Measurements from ENCODE around the gene LAMA2. TPM values are rescaled to one million over a fixed set of nuclear protein-coding genes. Genes with fewer than 3 reads are reported as not detected.

Gene LAMA2
- total and polyA plus RNA-seq, 2 of the 8 experiments (the other 6 are each of a cell fraction or from before 2014, with no cell fraction given) = 1.3 to 3.8 TPM

- H3K23me2 ChIP-seq (ENCODE audit: low read depth, low read length) = no peaks in the 10 kb centered on the region
- H4K91ac ChIP-seq (replicated peaks; ENCODE audit: insufficient read length, low read length) = no peak overlapping the region
- H2BK20ac ChIP-seq (ENCODE audit: low read length) = no peak overlapping the region
- H3K79me1 ChIP-seq (ENCODE audit: low read depth, low read length) = no peaks in the 10 kb centered on the region
- DNase-seq (ENCODE audit: low read depth in 1 of 2, low spot score in 2 of 2) (no peak), FAIRE-seq (no peak)
- no peak overlapping the region for H2AK5ac ChIP-seq (ENCODE audit: low read depth, low read length)
- H3K27ac ChIP-seq (ENCODE audit: low read depth, low read length) = no peak overlapping the region
- H3K79me2 ChIP-seq (ENCODE audit: control insufficient read depth in 1 of 2, insufficient read depth in 2 of 2, low read length in 2 of 2) = no peaks in the 10 kb centered on the region
- ChIA-PET POLR2A (ENCODE audit: partially characterized antibody) (no interaction called here), CTCF (ENCODE audit: partially characterized antibody) (interaction anchor here (0.7 to 1.3 kb wide), 4 partner anchors 9 to 69 kb away, joined by 3 read pairs; no protein-coding TSS in a partner anchor)
- H3K4me3 ChIP-seq (ENCODE audit: extremely low read depth in 1 of 4, insufficient read depth in 2 of 4, low read depth in 3 of 4, low read length in 4 of 4) = no peak overlapping the region
- H4K5ac ChIP-seq (ENCODE audit: insufficient read length, low read depth, low read length) = no peak overlapping the region
- H2BK12ac ChIP-seq (ENCODE audit: low read depth, low read length) = no peak overlapping the region
- H2AFZ ChIP-seq (ENCODE audit: low read length) = no peak overlapping the region
- H3K27me3 ChIP-seq (replicated peaks in 1 of 4; ENCODE audit: control insufficient read depth in 3 of 4, extremely low read depth in 1 of 4, insufficient read depth in 3 of 4, low read length in 3 of 4) = no peaks in the 10 kb centered on the region
- 100% methylated on average over 1 of the region's 1 CpG; no CpG with 5 or more reads in 1 of the 2 experiments for WGBS, 2 experiments (ENCODE audit: extremely low coverage in 1 of 2, insufficient coverage in 1 of 2, insufficient read length in 1 of 2, insufficient replicate concordance in 2 of 2, low coverage in 1 of 2, low lambda C conversion rate in 2 of 2, missing lambda C conversion rate in 1 of 2)
- H4K20me1 ChIP-seq (replicated peaks in 1 of 2; ENCODE audit: control insufficient read depth in 1 of 2, insufficient read depth in 2 of 2, low read length in 2 of 2) = no peaks in the 10 kb centered on the region
- H2BK15ac ChIP-seq (ENCODE audit: low read length) = no peak overlapping the region
- no peak overlapping the region for H3K56ac ChIP-seq (replicated peaks; ENCODE audit: insufficient read length, low read depth, low read length)
- no peak overlapping the region for H3K14ac ChIP-seq (ENCODE audit: insufficient read length)
- no peak overlapping the region for H3K4me2 ChIP-seq (ENCODE audit: insufficient read depth in 1 of 2, low read depth in 2 of 2, low read length in 2 of 2)
- H3K36me3 ChIP-seq (ENCODE audit: control insufficient read depth in 2 of 4, insufficient read depth in 4 of 4, low read length in 3 of 4) = no peaks in the 10 kb centered on the region
- no peaks in the 10 kb centered on the region for H3K4me1 ChIP-seq (replicated peaks in 1 of 4; ENCODE audit: control insufficient read depth in 3 of 4, insufficient read depth in 4 of 4, low read length in 3 of 4)
- TF ChIP-seq TCF12 (IDR thresholded peaks at IDR 0.05; ENCODE audit: low read depth, low read length) (no peak), EP300 (IDR thresholded peaks at IDR 0.05; ENCODE audit: borderline replicate concordance in 1 of 2, low read depth in 2 of 2, low read length in 2 of 2) (no peak)
- TF ChIP-seq, protein P1, sequence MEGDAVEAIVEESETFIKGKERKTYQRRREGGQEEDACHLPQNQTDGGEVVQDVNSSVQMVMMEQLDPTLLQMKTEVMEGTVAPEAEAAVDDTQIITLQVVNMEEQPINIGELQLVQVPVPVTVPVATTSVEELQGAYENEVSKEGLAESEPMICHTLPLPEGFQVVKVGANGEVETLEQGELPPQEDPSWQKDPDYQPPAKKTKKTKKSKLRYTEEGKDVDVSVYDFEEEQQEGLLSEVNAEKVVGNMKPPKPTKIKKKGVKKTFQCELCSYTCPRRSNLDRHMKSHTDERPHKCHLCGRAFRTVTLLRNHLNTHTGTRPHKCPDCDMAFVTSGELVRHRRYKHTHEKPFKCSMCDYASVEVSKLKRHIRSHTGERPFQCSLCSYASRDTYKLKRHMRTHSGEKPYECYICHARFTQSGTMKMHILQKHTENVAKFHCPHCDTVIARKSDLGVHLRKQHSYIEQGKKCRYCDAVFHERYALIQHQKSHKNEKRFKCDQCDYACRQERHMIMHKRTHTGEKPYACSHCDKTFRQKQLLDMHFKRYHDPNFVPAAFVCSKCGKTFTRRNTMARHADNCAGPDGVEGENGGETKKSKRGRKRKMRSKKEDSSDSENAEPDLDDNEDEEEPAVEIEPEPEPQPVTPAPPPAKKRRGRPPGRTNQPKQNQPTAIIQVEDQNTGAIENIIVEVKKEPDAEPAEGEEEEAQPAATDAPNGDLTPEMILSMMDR (IDR thresholded peaks at IDR 0.05; ENCODE audit: control extremely low read depth in 1 of 3, insufficient read depth in 1 of 3, low read depth in 1 of 3, low read length in 3 of 3) = peak in 1 of 3 experiments; percentile 24; a peak in 1 of 4 replicates
- no peak overlapping the region for H3K23ac ChIP-seq (ENCODE audit: insufficient read length)
- no peak overlapping the region for H3K18ac ChIP-seq (ENCODE audit: extremely low read depth, low read length)
- H3K9me3 ChIP-seq (ENCODE audit: insufficient read depth in 2 of 2, low read depth in 1 of 2, low read length in 1 of 2) = no peaks in the 10 kb centered on the region
- H3K9ac ChIP-seq (replicated peaks in 1 of 4; ENCODE audit: extremely low read depth in 1 of 4, low read depth in 3 of 4, low read length in 3 of 4) = no peak overlapping the region
- no peak overlapping the region for H3K4ac ChIP-seq (replicated peaks; ENCODE audit: insufficient read length, low read depth, low read length)
- no peak overlapping the region for H4K8ac ChIP-seq (ENCODE audit: extremely low read depth, insufficient read depth, low read length)
- H2BK120ac ChIP-seq (replicated peaks; ENCODE audit: low read depth, low read length) = no peak overlapping the region
- no peak overlapping the region for H2BK5ac ChIP-seq (ENCODE audit: low read depth, low read length)
Observed at GRCh38 chr6:129432738-129433137, 549.8 kb downstream of the LAMA2 start.
